Parathyroid adenoma (tissue), 2 donors: Measurements from ENCODE around the gene ROR2.

Experiments
- H2AFZ ChIP-seq: fragments of 300-600 bp; sonication (generic); one replicate; pipeline ENCODE4 v1.7.0; 2017; ENCODE audit warnings: antibody characterized with exemption, mild to moderate bottlenecking
- H3K27ac ChIP-seq: fragments of 300-600 bp; sonication (generic); one replicate; pipeline ENCODE4 v1.7.0; 2017
- H3K27me3 ChIP-seq: fragments of 300-600 bp; sonication (generic); one replicate; pipeline ENCODE4 v1.7.0; 2017; ENCODE audit warnings: low read length; ENCODE audit not compliant: control insufficient read depth, insufficient read depth
- H3K36me3 ChIP-seq: fragments of 300-600 bp; sonication (generic); one replicate; pipeline ENCODE4 v1.7.0; 2017; ENCODE audit warnings: low read length; ENCODE audit not compliant: control insufficient read depth, insufficient read depth
- H3K4me1 ChIP-seq: fragments of 300-600 bp; sonication (generic); one replicate; pipeline ENCODE4 v1.7.0; 2017; ENCODE audit warnings: control low read depth
- H3K4me2 ChIP-seq: fragments of 300-600 bp; sonication (generic); one replicate; pipeline ENCODE4 v1.7.0; 2017; ENCODE audit warnings: low read length
- H3K4me3 ChIP-seq: fragments of 300-600 bp; sonication (generic); one replicate; pipeline ENCODE4 v1.7.0; 2017; ENCODE audit warnings: low read depth, low read length
- H3K79me2 ChIP-seq: fragments of 300-600 bp; sonication (generic); one replicate; pipeline ENCODE4 v1.7.0; 2017; ENCODE audit warnings: control low read depth
- H3K9ac ChIP-seq: fragments of 300-600 bp; sonication (generic); one replicate; pipeline ENCODE4 v1.7.0; 2017; ENCODE audit warnings: mild to moderate bottlenecking
- H3K9me3 ChIP-seq: fragments of 300-600 bp; sonication (generic); one replicate; pipeline ENCODE4 v1.7.0; 2017; ENCODE audit warnings: low read length; ENCODE audit not compliant: control insufficient read depth
- TF ChIP-seq, protein P1 (sequence below): fragments of 300-600 bp; sonication (generic); IDR thresholded peaks from one replicate; pipeline ENCODE4 v1.7.0; 2017; ENCODE audit warnings: antibody characterized with exemption, mild to moderate bottlenecking
- donor health status: primary hyperparathyroidism.

ROR2 gene

DNA sequence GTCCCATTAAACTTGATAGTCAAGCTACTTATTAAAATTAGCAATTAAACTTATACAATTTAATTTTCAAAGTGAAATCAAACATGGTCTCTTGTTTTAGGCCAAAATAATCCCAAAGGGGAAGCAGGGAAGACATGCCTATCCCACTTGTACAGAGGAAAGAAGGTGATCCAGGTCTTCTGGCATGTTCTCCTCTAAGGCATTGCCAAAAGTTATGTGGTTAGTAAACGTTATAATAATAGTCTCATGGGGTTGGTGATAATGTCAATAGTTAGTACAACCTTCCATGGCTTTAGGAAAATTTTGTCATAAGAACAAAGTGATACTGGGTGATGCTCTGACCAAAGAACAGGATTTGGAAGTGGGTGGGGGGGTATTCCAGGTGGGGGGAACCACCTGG, 52.8 kb downstream of the ROR2 start:
- Histone ChIP-seq H3K4me2 (no peak overlapping the region), H3K27me3 (no peaks in the 10 kb centered on the region), H3K9me3 (no peaks in the 10 kb centered on the region), H3K4me3 (no peak overlapping the region), H3K36me3 (no peaks in the 10 kb centered on the region), H3K9ac (no peak overlapping the region), H2AFZ (no peak overlapping the region), H3K4me1 (peaks cover 8% of the 10 kb centered on the region), H3K79me2 (peaks cover 4% of the 10 kb centered on the region), H3K27ac (peak overlapping the region; percentile 84)
- TF ChIP-seq, protein P1, sequence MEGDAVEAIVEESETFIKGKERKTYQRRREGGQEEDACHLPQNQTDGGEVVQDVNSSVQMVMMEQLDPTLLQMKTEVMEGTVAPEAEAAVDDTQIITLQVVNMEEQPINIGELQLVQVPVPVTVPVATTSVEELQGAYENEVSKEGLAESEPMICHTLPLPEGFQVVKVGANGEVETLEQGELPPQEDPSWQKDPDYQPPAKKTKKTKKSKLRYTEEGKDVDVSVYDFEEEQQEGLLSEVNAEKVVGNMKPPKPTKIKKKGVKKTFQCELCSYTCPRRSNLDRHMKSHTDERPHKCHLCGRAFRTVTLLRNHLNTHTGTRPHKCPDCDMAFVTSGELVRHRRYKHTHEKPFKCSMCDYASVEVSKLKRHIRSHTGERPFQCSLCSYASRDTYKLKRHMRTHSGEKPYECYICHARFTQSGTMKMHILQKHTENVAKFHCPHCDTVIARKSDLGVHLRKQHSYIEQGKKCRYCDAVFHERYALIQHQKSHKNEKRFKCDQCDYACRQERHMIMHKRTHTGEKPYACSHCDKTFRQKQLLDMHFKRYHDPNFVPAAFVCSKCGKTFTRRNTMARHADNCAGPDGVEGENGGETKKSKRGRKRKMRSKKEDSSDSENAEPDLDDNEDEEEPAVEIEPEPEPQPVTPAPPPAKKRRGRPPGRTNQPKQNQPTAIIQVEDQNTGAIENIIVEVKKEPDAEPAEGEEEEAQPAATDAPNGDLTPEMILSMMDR = no peak

DNA sequence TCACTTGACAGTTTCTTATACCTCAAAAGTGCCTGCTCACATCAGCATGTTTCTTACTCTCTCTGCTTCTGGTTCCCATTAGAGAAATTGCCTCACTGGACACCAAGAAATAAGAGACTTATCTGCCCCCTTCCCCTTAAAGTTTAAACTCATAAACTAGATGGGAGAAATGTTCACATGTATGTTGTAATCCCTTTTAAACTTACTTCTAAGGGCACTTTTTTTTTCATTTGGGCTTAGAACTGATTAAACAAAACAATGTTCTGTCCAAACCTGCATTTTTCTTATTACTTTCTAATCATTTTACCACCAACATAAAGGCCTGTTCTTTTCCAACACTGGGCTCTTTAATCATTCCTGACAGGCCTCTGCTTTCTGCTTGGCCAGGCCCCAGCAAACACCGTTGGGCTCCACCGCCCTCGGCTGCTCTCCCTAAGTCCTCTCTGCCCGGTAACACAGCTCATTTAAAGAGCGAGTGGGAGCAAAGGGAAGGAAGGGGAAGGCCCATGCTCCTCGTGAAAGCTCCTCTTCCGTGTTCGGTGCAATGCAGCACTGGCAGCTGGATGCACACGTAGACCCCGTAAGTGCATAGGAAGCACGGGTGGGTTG, 53.4 kb downstream of the ROR2 start:
- no peaks in the 10 kb centered on the region for H3K27me3 ChIP-seq
- H3K4me2 ChIP-seq = peak overlapping the region; percentile 52
- no peak overlapping the region for H3K4me3 ChIP-seq
- H3K79me2 ChIP-seq = peaks cover 4% of the 10 kb centered on the region
- TF ChIP-seq, protein P1 = no peak
- H3K27ac ChIP-seq = peak overlapping the region; percentile 84
- no peak overlapping the region for H3K9ac ChIP-seq
- no peaks in the 10 kb centered on the region for H3K9me3 ChIP-seq
- peak overlapping the region; percentile 42 for H2AFZ ChIP-seq
- no peaks in the 10 kb centered on the region for H3K36me3 ChIP-seq
- H3K4me1 ChIP-seq = peaks cover 6% of the 10 kb centered on the region

DNA sequence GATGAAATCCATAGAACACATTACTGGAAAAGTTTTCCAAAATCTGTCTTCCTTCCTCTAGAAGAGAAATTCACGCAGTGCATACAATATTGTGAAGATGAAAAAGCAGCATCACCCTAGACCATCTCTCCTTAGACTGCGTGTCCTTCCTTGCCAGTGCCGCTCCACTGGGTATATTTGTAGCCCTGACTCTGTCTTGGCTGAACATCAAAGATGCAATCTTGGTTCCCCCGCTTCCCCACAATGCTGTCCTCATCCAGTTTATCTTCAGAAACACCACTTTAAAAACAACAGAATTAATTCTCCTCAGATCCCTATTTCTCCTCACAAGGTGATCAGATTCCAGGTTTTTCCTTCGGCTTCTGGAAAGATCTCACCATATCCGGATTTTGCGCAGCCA, 53.9 kb downstream of the ROR2 start:
- H3K9ac ChIP-seq = no peak overlapping the region
- H3K36me3 ChIP-seq = no peaks in the 10 kb centered on the region
- peak overlapping the region; percentile 84 for H3K27ac ChIP-seq
- no peak overlapping the region for H3K4me3 ChIP-seq
- no peaks in the 10 kb centered on the region for H3K9me3 ChIP-seq
- no peaks in the 10 kb centered on the region for H3K27me3 ChIP-seq
- H3K4me1 ChIP-seq = peaks cover 10% of the 10 kb centered on the region
- H3K4me2 ChIP-seq = peak overlapping the region; percentile 52
- H3K79me2 ChIP-seq = peaks cover 4% of the 10 kb centered on the region
- peak overlapping the region; percentile 42 for H2AFZ ChIP-seq
- TF ChIP-seq, protein P1 = no peak

DNA sequence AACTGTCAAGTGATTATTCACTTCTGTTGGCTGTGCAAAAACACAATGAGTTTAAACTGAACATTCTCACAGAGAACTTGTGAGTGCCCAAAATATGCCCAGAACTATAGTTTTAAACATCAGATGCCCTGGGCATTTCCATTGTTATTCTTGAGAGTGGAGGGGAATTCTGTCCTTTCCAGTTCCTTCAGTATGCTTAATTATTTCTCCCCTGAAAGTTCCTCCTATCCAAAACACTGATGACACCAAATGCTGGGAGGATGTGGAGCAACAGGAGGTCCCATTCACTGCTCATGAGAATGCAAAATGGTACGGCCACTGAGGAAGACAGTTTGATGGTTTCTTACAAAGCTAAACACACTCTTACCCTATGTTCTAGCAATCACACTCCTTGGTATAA, 55.5 kb downstream of the ROR2 start:
- H3K27me3 ChIP-seq = no peaks in the 10 kb centered on the region
- H3K4me2 ChIP-seq = no peak overlapping the region
- H3K4me3 ChIP-seq = no peak overlapping the region
- H3K36me3 ChIP-seq = no peaks in the 10 kb centered on the region
- H2AFZ ChIP-seq = no peak overlapping the region
- H3K79me2 ChIP-seq = peaks cover 8% of the 10 kb centered on the region
- no peak overlapping the region for H3K9ac ChIP-seq
- no peak overlapping the region for H3K27ac ChIP-seq
- TF ChIP-seq, protein P1 = no peak
- H3K9me3 ChIP-seq = no peaks in the 10 kb centered on the region
- peaks cover 13% of the 10 kb centered on the region for H3K4me1 ChIP-seq

DNA sequence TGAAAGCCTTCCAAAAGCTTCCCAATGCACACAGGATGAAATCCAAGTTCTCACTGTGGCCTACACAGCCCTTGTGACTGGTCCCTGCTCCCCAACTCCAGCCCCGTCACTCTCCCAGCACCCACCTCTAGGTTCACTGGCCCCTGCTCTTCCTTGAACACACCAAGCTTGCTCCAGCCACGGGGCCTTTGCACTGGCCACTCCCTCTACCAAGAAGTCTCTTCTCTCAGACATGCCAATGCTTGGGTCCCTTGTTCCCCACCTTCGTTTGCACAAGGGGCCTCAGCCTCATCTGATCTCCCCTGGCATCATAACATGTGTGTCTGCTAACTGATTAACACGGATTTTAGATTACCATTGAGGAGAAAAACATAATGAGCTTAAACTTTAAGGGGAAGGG, 56.0 kb downstream of the ROR2 start:
- Histone ChIP-seq H3K4me2 (no peak overlapping the region), H3K36me3 (no peaks in the 10 kb centered on the region), H2AFZ (no peak overlapping the region), H3K9ac (no peak overlapping the region), H3K27ac (no peak overlapping the region), H3K4me1 (peaks cover 13% of the 10 kb centered on the region), H3K27me3 (no peaks in the 10 kb centered on the region), H3K79me2 (peaks cover 12% of the 10 kb centered on the region), H3K9me3 (no peaks in the 10 kb centered on the region), H3K4me3 (no peak overlapping the region)
- TF ChIP-seq, protein P1 = no peak
